ENCODE results near the gene TCEA3. TPM values are rescaled to one million over a fixed set of nuclear protein-coding genes. Genes with fewer than 3 reads are reported as not detected.

TCEA3 gene
- total and polyA plus RNA-seq, 2 experiments from 2014 or later: 9.2 to 23.2 TPM

GRCh38 chr1:23442751-23443150, 18.2 kb upstream of the TCEA3 start:
- H3K9me3 ChIP-seq (ENCODE audit: low read depth): no peaks in the 10 kb centered on the region
- 68 to 80% methylated on average over 3 of the region's 3 CpGs for WGBS, 2 experiments (ENCODE audit: low coverage in 1 of 2, low lambda C conversion rate in 2 of 2, missing lambda C conversion rate in 2 of 2)
- no peaks in the 10 kb centered on the region for H3K27me3 ChIP-seq (replicated peaks; ENCODE audit: insufficient read depth)
- H3K36me3 ChIP-seq (ENCODE audit: low read depth): no peaks in the 10 kb centered on the region; the same call in 1 of the 2 replicates
- peaks cover 14% of the 10 kb centered on the region for H3K4me1 ChIP-seq (ENCODE audit: insufficient read depth)
- no peaks in the 10 kb centered on the region for H3K9me2 ChIP-seq (ENCODE audit: insufficient read depth)
- H3K4me3 ChIP-seq: no peak overlapping the region
- H3K9ac ChIP-seq: no peak overlapping the region
- no peaks in the 10 kb centered on the region for H4K20me1 ChIP-seq (ENCODE audit: insufficient read depth)
- no peak for DNase-seq
- TF ChIP-seq EZH2phosphoT487 (IDR thresholded peaks at IDR 0.05; ENCODE audit: insufficient read depth, low read depth) (no peak), EZH2 (IDR thresholded peaks at IDR 0.05; ENCODE audit: insufficient read depth, poor library complexity, severe bottlenecking) (no peak)
- no peaks in the 10 kb centered on the region for H3K79me2 ChIP-seq (ENCODE audit: insufficient read depth)
- in situ Hi-C loops (cut with MboI): no loop called here
- no peak overlapping the region for H3K4me2 ChIP-seq (ENCODE audit: unreplicated experiment)
- no peak overlapping the region for H2AFZ ChIP-seq
- H3K27ac ChIP-seq: no peak overlapping the region
- peaks cover 6% of the 10 kb centered on the region; the same call in 1 of the 2 replicates for H3F3A ChIP-seq (ENCODE audit: insufficient read depth)

- Histone ChIP-seq H3K4me3 (no peak overlapping the region), H3K9ac (no peak overlapping the region), H3F3A (ENCODE audit: insufficient read depth) (peaks cover 5% of the 10 kb centered on the region; the same call in 1 of the 2 replicates), H3K36me3 (ENCODE audit: low read depth) (no peaks in the 10 kb centered on the region; the same call in 1 of the 2 replicates), H2AFZ (no peak overlapping the region), H3K27ac (no peak overlapping the region), H4K20me1 (ENCODE audit: insufficient read depth) (no peaks in the 10 kb centered on the region), H3K9me3 (ENCODE audit: low read depth) (no peaks in the 10 kb centered on the region), H3K9me2 (ENCODE audit: insufficient read depth) (no peaks in the 10 kb centered on the region), H3K4me1 (ENCODE audit: insufficient read depth) (peaks cover 14% of the 10 kb centered on the region), H3K79me2 (ENCODE audit: insufficient read depth) (no peaks in the 10 kb centered on the region), H3K27me3 (replicated peaks; ENCODE audit: insufficient read depth) (no peaks in the 10 kb centered on the region), H3K4me2 (ENCODE audit: unreplicated experiment) (no peak overlapping the region)
- TF ChIP-seq EZH2 (IDR thresholded peaks at IDR 0.05; ENCODE audit: insufficient read depth, poor library complexity, severe bottlenecking) (no peak), EZH2phosphoT487 (IDR thresholded peaks at IDR 0.05; ENCODE audit: insufficient read depth, low read depth) (no peak)
- DNase-seq: no peak
- in situ Hi-C loops (cut with MboI): no loop called here
- WGBS, 2 experiments (ENCODE audit: low coverage in 1 of 2, low lambda C conversion rate in 2 of 2, missing lambda C conversion rate in 2 of 2): 72% methylated on average over 8 of the region's 8 CpGs
Observed at GRCh38 chr1:23441446-23442148, 17.0 kb upstream of the TCEA3 start.

GRCh38 chr1:23438545-23438944, 14.0 kb upstream of the TCEA3 start:
- H3K36me3 ChIP-seq (ENCODE audit: low read depth): peaks cover 5% of the 10 kb centered on the region
- in situ Hi-C loops (cut with MboI): no loop called here
- H4K20me1 ChIP-seq (ENCODE audit: insufficient read depth): no peaks in the 10 kb centered on the region
- no peak overlapping the region for H2AFZ ChIP-seq
- no peaks in the 10 kb centered on the region for H3K79me2 ChIP-seq (ENCODE audit: insufficient read depth)
- H3K4me2 ChIP-seq (ENCODE audit: unreplicated experiment): no peak overlapping the region
- TF ChIP-seq EZH2 (IDR thresholded peaks at IDR 0.05; ENCODE audit: insufficient read depth, poor library complexity, severe bottlenecking) (no peak), EZH2phosphoT487 (IDR thresholded peaks at IDR 0.05; ENCODE audit: insufficient read depth, low read depth) (no peak)
- no peaks in the 10 kb centered on the region for H3K9me2 ChIP-seq (ENCODE audit: insufficient read depth)
- no peak for DNase-seq
- no peaks in the 10 kb centered on the region for H3K27me3 ChIP-seq (replicated peaks; ENCODE audit: insufficient read depth)
- H3K4me1 ChIP-seq (ENCODE audit: insufficient read depth): peaks cover under 1% of the 10 kb centered on the region
- no peak overlapping the region for H3K27ac ChIP-seq
- no peaks in the 10 kb centered on the region for H3F3A ChIP-seq (ENCODE audit: insufficient read depth)
- 94 to 96% methylated on average over 8 of the region's 8 CpGs for WGBS, 2 experiments (ENCODE audit: low coverage in 1 of 2, low lambda C conversion rate in 2 of 2, missing lambda C conversion rate in 2 of 2)
- no peak overlapping the region for H3K4me3 ChIP-seq
- no peaks in the 10 kb centered on the region for H3K9me3 ChIP-seq (ENCODE audit: low read depth)
- H3K9ac ChIP-seq: no peak overlapping the region

- 92 to 96% methylated on average over 11 to 13 of the region's 13 CpGs for WGBS, 2 experiments (ENCODE audit: low coverage in 1 of 2, low lambda C conversion rate in 2 of 2, missing lambda C conversion rate in 2 of 2)
- Histone ChIP-seq H3K9me3 (ENCODE audit: low read depth) (no peaks in the 10 kb centered on the region), H3K9ac (no peak overlapping the region), H3K79me2 (ENCODE audit: insufficient read depth) (no peaks in the 10 kb centered on the region), H3K27me3 (replicated peaks; ENCODE audit: insufficient read depth) (no peaks in the 10 kb centered on the region), H3K27ac (no peak overlapping the region), H3K4me1 (ENCODE audit: insufficient read depth) (no peaks in the 10 kb centered on the region), H3K4me2 (ENCODE audit: unreplicated experiment) (no peak overlapping the region), H3K4me3 (no peak overlapping the region), H3K36me3 (ENCODE audit: low read depth) (peaks cover 11% of the 10 kb centered on the region), H3F3A (ENCODE audit: insufficient read depth) (no peaks in the 10 kb centered on the region), H3K9me2 (ENCODE audit: insufficient read depth) (no peaks in the 10 kb centered on the region), H2AFZ (no peak overlapping the region), H4K20me1 (ENCODE audit: insufficient read depth) (no peaks in the 10 kb centered on the region)
- no peak for DNase-seq
- in situ Hi-C loops (cut with MboI): no loop called here
- TF ChIP-seq EZH2phosphoT487 (IDR thresholded peaks at IDR 0.05; ENCODE audit: insufficient read depth, low read depth) (no peak), EZH2 (IDR thresholded peaks at IDR 0.05; ENCODE audit: insufficient read depth, poor library complexity, severe bottlenecking) (no peak)
Observed at GRCh38 chr1:23437355-23437664, 12.8 kb upstream of the TCEA3 start.

Data from GM23248 (cell line).